HG02610 (cell line): Measurements from ENCODE around the gene AGO4.

Experiments
- ATAC-seq: cut with Tn5 transposase; IDR thresholded peaks from one replicate; pipeline ENCODE4 v1.9.1; 2021; ENCODE audit warnings: mild to moderate bottlenecking, moderate library complexity; ENCODE audit not compliant: unreplicated experiment

The AGO4 gene

GRCh38 chr1:35894183-35894582 lies 86.4 kb downstream of the AGO4 start:
- peak; percentile 82 for ATAC-seq

GRCh38 chr1:35894656-35895055 lies 86.8 kb downstream of the AGO4 start:
- ATAC-seq: no peak

- ATAC-seq: no peak
These were observed 92.1 kb downstream of the AGO4 start for GRCh38 chr1:35899941-35900340.

GRCh38 chr1:35901235-35901634 lies 93.4 kb downstream of the AGO4 start:
- ATAC-seq: no peak

GRCh38 chr1:35902671-35903070 lies 94.9 kb downstream of the AGO4 start:
- ATAC-seq: no peak
